ENCODE results near the gene COL12A1.
"Not testable (repeated sequence)": the region's sequence is repeated elsewhere in the genome, so short reads cannot be mapped to it uniquely, and the experiment has no call there.

Gene COL12A1

DNA sequence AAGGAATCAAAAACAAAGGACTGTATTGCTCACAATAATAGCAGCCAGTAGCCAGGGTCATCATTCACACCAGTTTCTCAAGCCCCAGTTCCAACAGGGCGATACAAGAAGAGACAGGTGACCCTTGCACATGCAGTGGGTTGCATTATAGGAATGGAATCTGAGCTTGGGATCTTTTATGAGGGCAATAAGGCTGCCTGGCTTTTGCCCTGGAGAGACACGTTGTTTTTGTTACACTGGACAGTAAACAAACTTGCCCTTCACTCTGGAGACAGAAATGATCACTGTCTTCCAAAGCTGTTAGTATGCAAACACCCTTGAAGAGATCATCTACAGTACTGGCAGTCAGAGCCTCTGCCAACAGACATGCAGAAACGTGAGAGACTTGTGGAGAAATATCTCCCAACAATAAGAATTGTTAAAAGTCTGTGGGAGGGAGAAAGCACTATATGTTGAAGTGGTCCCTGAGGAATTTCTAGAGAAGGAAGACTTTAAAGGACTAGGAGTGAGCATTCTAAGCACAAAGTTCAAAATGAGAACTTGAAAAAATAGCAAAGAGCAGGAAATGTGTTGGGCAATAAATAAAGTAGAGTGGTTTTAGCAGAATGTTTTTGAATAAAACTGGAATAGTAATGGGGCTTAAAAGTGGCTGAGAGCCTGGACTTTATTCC lies 6.2 kb upstream of the COL12A1 start:
- no peak for DNase-seq (ENCODE audit: low spot score)

DNA sequence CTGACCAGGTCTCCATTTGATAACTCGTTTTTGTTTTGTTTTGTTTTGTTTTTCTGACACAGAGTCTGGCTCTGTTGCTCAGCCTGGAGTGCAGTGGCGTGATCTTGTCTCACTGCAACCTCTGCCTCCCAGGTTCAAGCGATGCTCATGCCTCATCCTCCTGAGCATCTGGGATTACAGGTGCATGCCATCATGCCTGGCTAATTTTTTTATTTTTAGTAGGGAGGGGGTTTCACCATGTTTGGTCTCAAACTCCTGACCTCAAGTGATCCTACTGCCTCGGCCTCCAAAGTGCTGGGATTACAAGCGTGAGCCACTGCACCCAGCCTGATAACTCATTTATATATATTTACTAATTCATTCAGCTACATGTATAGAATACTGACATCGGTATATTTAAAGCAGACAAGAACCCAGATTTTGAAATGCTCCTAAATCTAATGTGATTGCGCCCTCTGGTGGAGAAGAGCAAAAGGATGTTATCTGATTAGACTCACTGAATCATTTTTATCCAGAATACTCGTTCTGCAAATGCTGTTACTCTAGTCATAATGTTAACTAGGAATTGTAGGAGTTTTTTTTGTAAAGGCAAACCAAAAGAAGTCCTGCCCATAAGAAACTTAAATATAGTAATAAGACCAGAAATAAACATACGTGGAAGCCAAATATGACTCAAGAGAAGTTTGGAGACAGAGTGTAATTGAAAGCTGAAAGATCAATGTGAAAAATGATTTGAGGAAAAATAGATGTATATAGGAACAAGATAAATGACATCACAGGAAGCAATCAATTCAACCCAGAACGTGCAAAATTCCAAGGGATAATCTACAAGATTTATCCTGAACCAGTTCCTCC lies 5.3 kb upstream of the COL12A1 start:
- DNase-seq (ENCODE audit: low spot score): peak; percentile 70

DNA sequence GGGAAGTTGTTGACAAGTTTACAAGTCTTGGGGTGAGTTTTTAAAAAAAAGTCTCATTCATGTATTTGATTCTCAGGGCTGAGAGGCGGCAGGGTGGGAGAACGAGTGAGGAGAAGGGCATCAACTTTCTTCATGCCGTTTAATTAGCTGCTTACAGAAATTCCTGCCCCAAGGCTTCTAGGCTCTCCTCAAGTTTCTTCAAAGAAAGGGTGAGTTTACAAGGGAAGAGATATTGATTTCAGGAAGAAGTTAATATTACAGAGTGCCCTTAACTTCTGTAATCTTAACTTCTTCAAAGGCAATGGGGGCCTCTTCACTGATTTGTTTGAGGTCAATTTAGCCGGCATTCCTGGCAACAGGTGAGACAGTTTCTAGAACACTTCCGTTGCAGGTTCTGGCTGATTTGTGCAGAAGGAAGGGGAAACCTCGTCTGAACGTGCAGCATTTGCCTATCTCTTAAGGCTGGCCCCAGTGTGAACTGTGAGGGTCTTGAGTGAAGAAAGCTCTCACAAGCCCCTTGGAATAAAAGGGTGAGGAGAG lies 3.4 kb upstream of the COL12A1 start:
- no peak for DNase-seq (ENCODE audit: low spot score)

DNA sequence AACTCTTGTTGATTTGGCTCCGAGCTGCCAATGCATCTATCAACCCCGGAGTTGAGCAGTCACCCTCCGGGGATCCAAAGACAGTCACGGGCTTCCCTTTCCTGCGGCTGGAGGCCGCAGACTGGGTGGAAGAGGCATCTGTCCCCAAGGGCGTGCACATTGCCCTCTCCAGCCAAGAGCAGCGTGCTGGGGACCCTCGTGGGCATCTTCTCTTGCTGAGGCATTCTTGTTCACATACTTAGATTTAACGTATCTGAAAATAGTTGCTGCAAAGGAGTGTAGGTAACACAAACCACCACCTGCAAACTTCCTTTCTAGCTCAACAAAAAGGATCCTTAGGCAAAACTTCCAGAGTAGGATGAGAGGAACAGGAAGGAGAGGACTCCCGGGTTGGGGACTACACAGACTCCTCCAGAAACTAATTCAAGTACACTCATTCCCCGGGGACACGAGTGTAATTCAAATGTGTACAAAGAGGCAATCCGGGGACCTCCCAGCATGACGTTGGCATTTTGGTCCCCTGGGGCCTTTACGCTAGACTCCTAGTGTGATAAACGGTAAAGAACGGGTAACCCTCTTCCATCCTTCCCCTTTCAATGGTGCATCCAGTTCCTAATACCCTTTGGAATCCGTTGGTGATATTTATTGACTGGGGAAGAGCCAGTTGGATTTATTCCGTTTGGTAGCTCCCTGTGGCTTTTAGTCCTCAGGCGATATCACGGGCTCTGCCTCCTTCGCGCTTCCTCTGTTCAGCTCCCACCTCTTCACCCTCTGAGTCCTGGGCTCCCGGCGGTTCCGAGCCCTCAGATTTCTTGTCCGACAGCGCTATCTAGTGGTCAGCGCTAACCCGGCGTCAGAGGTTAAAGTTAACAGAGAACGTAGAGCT lies 2.7 kb upstream of the COL12A1 start:
- DNase-seq (ENCODE audit: low spot score): peak; percentile 80

DNA sequence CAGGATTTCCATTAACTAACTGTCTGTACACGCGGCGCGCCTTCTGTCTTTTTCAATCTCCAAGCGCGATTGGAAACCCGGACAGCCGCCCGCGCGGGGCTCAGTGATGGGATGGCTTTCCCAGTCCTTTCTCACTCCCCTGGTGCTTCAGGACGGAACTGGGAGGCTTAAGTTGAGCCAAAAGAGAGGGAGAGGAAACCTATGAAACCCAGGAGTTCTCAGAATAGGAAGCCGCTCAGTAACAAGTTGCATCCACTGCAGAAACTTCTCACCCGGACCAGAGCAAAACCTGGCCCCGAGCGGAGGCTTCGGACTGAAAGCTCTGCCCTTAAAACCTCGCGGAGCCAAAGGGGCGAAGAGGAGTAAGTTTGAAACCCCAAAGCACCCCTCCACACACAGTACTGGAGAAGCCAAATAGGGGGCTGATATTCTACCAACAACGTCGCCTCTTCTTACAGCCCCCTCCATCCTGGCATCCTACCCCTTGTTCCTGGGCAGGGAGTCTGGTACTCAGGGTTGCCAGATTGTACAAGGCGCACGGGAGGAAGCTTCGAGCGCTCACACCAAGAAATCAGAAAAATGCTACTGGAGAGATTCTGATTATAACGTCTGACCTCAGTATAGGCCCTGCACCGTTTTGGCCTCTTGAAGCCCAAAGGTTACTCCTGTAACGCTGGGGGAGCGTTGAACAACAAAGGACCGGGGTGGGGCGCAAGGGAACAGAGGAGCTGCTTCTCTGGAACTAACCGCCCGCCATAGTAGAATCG lies 906 bp upstream of the COL12A1 start:
- DNase-seq (ENCODE audit: low spot score): no peak

DNA sequence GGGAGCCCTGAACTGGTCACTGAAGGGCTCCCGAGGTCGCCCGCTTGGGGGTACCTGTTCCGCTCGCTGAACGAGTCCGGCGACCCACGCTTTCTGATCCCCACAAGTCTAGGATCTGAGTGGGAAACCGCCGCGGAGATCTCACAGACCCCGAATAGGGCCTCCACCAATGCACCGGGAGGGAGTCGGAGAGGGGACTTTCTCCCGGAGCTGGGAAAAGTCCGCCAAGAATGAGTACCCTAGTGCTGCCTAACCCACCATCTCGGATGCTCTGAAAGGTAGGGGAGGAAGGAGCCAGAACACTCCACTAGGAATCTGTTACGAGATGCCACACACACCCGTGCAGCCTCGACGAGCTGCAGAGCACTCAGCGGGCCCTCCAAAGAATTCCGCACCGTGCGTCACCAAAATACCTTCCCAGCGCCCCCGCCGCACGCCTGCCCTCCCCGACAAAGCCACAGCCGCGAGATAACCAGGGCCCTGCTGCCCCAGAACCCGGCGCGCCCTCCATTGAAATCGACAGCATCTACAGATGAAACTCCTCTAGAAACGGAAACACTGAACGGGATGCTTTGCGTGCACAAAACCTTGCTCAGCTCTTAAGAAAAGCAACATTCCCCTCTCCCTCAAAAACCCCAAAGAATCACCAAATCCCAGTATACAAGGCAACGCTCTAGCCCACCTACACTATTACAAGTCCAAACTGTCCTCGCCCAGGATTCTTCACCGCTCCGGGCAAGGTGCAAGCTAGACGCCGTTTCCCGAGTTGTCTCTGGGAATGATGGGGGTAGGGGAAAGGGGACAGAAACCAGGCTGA lies 686 bp downstream of the COL12A1 start:
- DNase-seq (ENCODE audit: low spot score): no peak

DNA sequence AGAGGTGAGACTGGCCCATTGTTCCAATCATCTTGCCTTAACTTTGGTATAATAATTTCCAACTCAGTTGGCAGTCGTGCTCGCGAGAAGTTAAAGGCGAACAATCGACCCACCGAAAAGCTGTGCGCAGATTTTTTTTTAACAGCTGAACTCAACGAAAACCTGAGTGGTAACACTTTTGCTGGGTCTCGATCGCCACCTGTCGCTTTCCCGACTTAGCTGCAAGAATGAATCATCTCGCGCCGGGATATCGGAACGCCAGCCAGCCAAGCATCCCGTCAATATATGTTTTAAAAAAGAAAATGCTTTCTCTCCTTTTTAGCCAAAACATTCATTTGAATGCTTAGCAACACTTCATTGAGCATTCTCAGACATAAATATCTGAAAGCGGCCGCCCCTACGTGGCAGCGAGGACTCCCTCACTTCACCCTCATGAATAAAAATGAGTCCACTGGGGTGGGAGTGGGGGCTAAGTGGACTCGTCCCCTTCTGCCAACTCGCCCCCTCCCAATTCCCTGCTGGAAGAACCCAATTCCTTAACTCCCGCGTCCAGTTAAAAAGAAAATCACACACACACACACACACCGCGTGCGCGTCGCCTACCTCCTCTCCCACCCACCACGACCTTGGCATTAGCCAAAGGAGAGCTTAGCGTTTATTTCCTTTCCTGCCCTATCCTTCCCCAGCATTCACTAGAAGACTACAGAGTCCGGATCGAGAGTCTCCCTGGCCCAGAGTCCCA lies 1.5 kb downstream of the COL12A1 start:
- no peak for DNase-seq (ENCODE audit: low spot score)

DNA sequence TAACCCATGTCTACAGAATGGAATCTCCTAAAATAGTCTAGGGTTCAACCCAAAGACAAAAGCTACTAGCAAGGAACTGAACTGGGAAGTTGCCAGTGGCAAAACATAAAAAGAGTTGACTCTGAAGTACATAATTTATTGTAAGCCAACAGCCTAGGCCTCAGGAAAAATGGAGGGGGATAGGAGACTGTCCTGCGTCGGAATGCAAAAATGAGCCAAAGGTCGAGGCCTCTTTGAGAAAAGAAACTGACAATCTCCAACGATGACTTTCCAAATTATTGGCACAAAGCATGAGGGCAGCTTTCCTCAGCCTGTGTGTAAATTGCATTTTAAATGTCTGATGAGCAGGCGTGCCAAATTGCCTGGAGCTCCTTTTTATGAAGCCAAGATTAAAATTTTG lies 2.1 kb downstream of the COL12A1 start:
- no peak for DNase-seq (ENCODE audit: low spot score)

DNA sequence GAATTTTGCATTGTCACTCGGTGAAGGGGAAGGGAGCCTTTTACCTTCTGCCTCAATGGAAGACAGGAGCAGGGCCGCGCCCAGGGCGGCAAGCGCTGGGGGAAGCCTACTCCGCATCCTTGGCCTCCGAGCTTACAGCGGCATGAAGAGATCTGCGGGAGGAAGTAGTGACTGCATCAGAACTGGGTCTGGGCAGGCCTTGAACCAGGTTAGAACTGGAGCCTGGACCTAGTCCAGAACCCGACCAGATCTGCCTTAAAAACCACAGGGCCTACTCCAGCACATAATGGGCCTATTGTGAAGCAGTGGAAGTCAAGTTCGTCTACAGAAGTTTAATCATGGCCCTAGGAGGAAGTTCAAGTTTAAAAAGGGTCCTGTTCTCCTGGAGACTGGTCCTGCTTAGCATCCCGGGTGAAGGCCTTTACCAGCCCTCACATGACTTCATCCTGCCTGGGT lies 3.1 kb downstream of the COL12A1 start:
- no peak for DNase-seq (ENCODE audit: low spot score)

DNA sequence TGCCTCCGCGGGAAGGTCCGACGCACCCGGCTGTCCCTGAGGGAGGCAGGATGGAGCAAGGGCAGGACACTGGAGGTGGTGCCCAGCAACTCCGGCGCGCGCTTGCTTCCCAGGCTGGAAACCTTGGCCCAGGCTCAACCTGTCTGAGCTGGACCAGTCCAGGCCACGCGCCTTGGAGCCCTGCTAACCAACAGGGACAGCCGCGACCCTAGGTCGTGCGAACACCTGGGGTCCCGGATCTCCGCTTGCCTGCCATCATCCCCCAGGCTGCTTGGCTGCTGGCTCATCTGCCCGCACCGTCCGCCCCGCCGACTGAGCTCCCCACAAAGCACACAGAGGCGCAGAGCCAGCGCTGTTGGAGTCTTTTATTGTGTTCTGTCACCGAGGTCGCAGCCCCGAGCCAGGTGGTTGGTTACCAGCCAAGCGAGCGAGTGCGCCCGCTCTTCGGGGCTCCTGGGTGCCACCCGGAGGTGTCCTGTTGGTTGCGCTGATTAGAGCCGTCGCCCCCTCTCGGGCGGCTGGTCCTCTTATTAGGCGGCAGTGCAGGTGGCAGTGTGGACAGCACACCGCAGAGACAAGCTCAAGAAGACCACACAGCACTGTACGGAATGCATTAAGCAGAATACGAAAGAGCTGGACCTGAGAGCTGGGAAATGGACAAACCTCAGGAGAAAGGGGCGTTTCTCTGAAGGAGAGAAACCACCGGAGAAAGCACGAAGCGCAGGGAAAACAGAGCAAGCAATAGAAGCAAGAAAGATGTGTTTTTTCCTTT lies 3.8 kb downstream of the COL12A1 start:
- no peak for DNase-seq (ENCODE audit: low spot score)

DNA sequence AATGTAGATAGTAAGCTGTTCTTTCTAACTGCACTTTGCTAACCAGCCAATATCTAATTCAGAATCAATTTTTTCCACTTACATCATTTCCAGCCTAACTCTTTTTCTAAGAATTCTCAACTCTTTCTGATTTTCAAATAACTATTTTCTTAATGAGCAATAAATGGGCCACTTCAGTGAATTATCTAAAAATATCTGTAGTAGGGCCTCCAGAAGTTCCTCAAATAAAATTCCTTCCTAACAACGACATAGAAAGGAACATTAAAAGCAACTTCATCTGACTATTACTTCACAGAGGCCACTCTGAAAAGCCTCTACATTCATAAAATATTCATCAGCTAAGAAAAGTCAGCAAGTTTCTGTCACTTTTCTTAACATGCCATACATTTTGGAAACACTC lies 4.8 kb downstream of the COL12A1 start:
- DNase-seq (ENCODE audit: low spot score): no peak

DNA sequence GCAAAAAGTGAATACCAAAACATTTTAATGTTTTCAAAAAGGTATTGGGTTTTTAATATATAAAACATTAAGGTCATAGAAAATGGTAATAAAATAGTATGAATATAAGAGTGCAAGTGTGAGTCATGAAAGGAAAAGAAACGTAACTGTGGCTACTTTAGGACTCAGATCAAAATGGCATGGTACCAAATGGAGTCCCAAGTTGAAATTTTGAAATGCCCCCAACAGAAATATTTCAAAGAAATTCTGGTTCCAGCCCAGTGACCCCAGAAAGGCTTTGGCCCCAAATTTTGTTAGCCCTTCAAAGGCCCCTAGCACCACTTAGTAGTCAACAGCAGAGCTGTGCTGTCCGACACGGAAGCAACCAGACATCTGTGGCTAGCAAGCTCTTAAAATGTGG lies 6.0 kb downstream of the COL12A1 start:
- no peak for DNase-seq (ENCODE audit: low spot score)

DNA sequence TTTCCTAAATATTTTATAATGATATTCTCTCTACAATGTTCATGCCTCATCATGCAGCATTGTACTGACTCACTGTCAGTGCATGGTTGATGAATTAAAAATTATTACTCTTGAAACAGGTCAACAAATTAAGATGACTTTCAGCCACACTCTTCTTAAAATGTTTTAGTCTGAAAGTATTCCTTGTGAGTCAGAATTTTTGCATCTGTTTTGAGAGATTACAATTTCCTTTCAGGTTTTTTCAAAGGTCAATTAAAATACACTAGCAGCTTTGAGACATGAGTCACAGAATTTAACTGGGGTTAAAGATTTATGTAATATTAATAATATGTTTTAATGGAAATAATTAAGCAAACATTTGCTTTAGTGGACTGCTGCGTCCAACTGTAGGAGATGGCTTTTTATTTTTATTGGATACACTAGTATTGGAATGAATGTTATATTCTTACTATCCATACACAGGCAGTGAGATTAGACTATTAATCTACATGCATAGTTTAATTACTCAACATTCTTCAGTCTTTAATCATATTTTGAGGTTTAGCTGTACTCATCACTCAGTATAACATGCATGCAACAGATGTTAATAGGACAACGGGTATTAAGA lies 9.7 kb downstream of the COL12A1 start:
- DNase-seq (ENCODE audit: low spot score): no peak

DNA sequence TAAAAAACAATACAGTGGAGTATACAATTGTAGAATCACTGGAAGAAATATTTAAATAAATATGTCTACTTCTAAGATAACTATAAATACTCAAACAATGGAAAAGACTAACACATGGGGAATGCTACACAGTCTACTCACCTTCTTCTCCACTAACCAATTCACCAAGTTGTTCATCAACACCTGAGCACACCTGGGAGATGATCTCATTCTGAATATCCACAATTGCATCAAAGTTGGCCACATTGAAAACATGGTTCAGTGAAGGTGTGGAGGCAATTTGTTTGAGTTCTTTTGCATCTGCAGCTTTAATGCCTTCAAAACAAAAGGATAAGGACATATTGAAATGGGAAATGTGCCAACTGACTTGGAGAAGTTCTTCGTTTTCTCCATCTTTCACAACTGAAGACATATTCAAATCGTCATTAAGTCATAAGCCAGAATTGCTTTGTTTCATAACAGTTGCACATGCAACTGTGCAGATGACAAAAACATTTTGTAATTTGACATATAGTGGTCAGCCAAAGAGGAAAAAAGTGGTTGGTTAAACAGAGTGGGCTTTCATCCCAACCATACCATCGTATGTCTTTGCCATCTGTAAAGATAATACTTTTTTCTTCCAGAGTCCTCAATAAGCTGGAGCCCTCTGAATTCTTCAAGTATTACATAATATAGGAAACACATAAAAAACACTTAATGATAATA lies 17.5 kb downstream of the COL12A1 start:
- no peak for DNase-seq (ENCODE audit: low spot score)

DNA sequence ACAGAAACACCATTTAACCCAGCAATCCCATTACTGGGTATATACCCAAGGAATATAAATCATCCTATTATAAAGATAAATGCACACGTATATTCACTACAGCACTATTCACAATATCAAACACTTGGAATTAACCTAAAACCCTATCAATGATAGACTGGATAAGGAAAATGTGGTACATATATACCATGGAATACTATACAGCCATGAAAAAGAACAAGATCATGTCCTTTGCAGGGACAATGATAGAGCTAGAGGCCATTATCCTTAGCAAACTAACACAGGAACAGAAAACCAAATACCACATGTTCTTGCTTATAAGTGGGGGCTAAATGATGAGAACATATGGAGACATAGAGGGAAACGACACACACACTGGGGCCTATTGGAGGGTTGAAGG lies 19.3 kb downstream of the COL12A1 start:
- DNase-seq (ENCODE audit: low spot score): not testable (repeated sequence)

DNA sequence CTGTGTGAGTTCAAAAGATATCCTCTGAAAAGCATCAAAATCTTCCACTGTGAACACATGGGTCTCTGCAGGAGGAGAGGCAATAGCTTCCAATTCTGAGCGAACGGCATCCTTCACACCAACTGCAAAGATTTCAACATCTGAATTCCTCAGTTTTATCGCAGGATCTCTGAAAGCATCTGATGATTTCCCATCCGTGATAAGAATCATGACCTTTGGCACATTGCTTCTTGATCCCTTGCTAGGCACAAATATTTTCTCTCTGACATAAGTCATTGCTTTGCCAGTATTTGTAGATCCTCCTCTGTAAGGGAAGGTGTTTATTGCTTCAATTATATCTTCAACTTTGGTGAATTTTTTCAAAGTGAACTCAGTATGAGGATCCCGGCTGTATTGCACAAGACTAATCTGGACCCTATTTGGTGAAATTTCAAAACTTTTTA lies 22.7 kb downstream of the COL12A1 start:
- no peak for DNase-seq (ENCODE audit: low spot score)

DNA sequence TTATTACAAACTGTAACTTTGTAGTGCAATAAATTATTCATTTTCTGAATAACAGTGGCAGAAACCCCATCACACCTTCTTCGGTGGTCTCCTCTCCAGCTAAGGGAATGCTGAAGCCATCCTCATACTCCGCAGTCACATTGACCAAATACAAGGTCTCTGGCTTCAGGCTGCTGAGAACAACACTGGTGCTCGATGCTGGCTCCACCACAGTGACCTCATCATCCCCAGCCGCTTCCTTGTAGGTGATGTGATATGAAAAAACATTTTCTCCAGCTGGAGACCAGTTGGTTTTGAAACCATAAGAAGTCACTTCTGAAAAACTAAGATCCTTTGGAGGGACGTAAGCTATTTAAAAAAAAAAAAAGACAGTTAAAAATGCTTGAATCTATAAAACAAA lies 25.0 kb downstream of the COL12A1 start:
- no peak for DNase-seq (ENCODE audit: low spot score)

DNA sequence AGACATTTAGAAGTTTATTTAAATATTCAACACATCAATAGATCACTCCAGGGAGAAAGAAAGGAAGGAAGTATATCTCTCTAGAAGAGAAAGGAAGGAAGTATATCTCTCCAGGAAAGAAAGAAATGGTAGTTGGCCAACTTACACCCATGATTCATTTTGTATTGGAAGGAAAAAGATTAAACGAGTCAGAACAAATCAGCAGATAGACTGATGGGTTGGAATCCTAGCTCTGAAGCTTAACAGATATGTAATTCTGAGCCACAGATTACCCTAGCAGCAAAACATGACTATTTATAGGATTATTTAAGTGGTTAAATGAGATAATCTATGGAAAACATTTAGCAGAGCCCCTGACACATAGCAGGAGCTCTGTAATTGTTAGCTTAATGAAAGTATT lies 27.1 kb downstream of the COL12A1 start:
- DNase-seq (ENCODE audit: low spot score): no peak
